NB4 (cell line): ENCODE measurements around the gene MYO1F.

Source experiments
- MAX ChIP-seq: IDR thresholded peaks from 2 replicates; pipeline ENCODE4 v1.6.1; 2011; ENCODE audit warnings: low read depth, low read length
- POLR2A ChIP-seq: IDR thresholded peaks from 2 replicates; pipeline ENCODE4 v1.6.1; 2011; ENCODE audit warnings: mild to moderate bottlenecking; ENCODE audit not compliant: insufficient read length; ENCODE audit errors: extremely low read depth
- TF ChIP-seq, protein P1 (sequence below): IDR thresholded peaks from one replicate; pipeline ENCODE4 v1.5.1; 2012; ENCODE audit warnings: low read depth, low read length

GRCh38 chr19:8600816-8601215 is 23.6 kb upstream of the MYO1F start:
- TF ChIP-seq, protein P1, sequence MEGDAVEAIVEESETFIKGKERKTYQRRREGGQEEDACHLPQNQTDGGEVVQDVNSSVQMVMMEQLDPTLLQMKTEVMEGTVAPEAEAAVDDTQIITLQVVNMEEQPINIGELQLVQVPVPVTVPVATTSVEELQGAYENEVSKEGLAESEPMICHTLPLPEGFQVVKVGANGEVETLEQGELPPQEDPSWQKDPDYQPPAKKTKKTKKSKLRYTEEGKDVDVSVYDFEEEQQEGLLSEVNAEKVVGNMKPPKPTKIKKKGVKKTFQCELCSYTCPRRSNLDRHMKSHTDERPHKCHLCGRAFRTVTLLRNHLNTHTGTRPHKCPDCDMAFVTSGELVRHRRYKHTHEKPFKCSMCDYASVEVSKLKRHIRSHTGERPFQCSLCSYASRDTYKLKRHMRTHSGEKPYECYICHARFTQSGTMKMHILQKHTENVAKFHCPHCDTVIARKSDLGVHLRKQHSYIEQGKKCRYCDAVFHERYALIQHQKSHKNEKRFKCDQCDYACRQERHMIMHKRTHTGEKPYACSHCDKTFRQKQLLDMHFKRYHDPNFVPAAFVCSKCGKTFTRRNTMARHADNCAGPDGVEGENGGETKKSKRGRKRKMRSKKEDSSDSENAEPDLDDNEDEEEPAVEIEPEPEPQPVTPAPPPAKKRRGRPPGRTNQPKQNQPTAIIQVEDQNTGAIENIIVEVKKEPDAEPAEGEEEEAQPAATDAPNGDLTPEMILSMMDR, result no peak
- TF ChIP-seq POLR2A, result no peak
- TF ChIP-seq MAX, result no peak
